GM18502 (cell line): Measurements from ENCODE around the gene S100Z.
"Not testable (repeated sequence)": the region's sequence is repeated elsewhere in the genome, so short reads cannot be mapped to it uniquely, and the experiment has no call there.

ENCODE experiments used
- ATAC-seq: cut with Tn5 transposase; IDR thresholded peaks from one replicate; pipeline ENCODE4 v1.9.1; 2021; ENCODE audit warnings: mild to moderate bottlenecking; ENCODE audit not compliant: unreplicated experiment, poor library complexity

S100Z gene

DNA sequence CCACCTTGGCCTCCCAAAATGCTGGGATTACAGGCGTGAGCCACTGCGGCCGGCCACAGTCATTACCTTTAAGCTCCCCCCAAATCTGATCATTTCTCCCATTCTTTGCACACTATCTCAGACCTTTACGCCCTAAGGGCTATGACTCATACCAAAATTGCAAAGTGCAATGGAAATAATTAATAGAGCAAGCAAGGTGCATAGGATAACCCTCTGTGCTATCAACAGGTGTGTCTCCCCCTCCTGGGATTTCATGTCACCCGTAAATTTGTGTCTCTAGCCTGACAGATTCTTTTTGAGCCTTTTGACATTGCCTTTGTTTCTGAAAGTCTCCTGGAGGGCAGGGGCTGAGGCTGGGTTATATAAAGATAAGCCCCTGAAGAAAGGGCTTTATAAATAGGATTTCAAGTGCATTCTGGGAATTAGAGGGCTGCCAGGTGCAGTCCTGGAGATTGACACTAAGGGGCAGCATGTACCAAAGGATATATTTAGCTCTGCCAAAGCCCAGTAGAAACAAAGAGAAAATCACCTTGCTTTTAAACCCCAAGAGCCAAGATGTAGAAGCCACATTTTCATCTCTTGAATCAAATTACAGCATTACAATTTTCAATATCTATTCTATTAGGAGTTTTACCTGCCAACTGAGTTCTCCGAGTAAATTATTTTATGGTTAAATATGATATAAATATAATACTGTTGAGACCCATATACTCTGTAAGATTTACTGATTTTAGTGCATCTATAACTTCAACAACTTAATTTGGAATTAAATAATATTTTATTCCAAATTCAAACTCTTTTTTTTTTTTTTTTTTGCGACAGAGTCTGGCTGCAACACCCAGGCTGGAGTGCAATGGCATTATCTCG, 18.2 kb downstream of the S100Z start:
- ATAC-seq = no peak

DNA sequence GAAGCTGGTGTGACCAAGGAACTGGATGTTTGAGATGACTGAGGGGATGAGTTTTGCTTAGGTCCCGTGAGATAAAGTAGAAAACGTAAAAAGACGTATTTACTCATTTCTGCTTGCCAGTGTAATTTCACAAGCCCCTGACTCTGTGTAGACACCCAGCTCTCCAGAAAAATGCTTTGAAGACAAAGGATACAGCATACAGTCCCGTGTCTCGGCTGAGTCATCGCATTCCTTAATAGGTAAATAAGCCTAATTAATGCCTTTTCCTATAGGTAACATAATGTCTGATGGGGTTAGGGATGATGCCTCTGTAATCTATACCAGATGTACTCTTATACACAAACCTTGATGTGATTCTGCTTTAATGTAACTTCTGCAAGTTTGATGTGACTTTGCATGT, 20.2 kb downstream of the S100Z start:
- no peak for ATAC-seq

DNA sequence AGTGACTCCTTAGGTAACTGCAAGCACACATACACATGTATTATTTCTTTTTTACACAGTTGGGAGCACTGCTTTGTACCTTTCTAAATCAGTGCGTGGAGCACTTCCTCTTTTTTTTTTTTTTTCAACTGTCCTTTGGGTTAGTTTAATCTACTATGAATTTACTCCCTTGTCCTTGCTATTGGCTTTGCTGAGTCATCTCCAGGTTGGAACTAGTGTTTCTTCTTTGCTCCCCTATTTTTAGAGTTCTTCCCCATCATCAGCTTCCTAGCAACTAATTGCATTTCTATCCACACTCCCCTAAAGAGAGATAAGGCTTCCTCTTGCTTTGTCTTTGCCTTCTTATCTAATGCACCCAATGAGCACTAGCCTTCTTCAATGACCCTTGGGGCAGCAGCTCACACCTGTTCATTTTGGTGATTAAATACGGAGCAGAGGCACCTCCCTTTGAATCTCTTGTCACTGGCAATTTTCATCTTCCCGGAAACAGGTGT, 24.3 kb downstream of the S100Z start:
- ATAC-seq = peak; percentile 72

DNA sequence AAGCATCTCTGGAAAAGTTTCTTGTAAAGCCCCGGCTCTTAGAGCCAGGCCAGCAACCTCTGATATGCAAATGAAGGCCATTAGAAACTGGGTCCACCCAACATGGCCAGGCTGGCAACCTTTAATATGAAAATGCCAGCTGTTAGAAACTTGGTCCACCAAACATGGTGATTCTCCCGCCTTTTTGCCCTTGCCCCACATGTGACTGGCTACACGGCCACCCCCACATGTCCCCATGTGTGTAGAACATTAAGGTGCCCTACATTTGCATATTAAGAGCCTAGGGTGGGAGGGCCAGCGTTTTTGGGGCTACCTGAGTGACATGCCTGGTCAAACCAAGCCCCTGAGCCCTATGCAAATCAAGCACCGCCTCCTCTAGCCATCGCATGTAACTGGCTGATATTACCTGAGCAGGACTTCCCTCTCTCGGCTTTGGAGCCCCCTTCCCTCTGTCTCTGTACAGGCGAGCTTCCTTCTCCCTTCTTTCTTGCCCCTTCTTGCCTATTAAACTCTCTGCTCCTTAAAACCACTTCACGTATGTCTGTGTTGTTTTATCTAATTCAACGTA, 39.0 kb downstream of the S100Z start:
- no peak for ATAC-seq

DNA sequence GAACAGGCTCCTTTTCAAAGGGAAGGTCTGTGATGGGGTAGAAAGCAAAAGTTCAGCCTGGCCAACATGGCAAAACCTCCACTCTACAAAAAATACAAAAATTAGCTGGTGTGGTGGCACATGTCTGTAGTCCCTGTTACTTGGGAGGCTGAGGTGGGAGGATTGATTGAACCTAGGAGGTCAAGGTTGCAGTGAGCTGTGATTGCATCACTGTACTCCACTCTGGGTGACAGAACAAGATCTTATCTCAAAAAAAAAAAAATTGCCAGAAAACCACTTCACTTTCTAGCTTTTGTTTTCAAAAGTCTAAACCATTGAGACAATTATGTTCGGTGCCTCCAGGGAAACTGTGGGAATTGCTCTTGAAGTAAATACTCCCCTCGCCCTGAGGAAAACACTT, 43.5 kb downstream of the S100Z start:
- no peak for ATAC-seq

DNA sequence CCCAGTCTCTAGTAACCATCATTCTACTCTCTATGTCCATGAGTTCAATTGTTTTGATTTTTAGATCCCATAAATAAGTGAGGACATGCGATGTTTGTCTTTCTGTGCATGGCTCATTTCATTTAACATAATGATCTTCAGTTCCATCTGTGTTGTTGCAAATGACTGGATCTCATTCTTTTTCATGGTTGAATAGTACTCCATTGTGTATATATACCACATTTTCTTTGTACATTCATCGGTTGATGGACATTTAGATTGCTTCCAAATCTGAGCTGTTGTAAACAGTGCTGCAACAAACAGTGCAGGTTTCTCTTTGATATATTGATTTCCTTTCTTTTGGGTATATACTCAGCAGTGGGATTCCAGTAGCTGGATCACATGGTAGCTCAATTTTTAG, 46.4 kb downstream of the S100Z start:
- ATAC-seq = no peak

DNA sequence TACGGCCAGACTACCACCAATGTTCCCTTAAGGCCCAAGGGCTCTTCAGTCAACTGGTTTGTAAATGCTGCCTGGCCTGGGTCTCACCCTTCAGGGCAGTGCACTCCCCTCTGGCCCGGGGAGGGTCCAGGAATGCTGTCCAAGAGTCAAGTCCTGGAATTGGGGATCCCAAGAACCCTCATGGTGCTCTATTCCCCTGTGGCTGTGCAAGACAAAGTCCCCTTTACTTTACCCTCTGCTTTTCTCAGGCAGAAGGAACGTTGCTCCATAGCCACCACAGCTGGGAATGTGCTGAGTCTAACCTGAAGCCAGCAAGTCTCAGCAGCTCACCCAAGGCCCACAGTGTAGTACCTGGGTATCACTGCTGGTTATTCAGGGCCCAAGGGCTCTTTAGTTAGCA, 51.7 kb downstream of the S100Z start:
- ATAC-seq = no peak

DNA sequence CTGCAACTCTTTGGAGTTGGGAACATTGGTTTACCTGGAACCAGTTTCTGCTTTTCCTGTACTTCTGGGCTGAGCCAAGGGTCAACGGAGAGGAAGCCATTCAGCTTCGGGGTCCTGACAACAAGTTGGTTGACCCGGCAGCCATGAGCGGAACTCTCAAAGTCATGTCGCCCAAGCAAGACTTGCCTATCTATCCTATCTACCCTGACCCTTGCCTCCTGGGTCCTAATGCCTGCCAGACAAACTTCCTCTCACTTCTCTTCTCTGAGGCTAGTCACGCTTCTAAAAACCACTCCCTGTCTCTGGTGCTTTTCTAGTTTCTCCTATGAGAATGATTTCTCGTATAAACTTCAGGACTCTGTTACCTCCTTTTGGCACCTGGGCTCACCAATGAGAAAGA, 58.4 kb downstream of the S100Z start:
- ATAC-seq = no peak

DNA sequence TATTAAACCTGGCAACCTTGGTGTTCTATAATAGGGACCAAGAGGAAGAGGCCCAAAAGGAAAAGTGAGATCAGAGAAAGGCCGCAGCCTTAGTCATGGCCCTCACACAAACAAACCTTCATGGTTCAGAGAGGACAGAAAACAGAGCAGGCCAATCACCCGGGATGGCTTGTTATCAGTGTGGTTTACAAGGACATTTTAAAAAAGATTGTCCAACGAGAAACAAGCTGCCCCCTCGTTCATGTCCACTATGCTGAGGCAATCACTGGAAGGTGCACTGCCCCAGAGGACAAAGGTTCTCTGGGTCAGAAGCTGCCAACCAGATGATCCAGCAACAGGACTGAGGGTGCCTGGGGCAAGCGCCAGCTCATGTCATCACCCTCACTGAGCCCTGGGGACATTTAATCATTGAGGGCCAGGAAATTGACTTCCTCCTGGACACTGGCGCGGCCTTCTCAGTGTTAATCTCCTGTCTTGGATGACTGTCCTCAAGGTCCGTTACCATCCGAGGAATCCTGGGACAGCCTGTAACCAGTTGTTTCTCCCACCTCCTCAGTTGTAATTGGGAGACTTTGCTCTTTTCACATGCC, 60.6 kb downstream of the S100Z start:
- not testable (repeated sequence) for ATAC-seq

DNA sequence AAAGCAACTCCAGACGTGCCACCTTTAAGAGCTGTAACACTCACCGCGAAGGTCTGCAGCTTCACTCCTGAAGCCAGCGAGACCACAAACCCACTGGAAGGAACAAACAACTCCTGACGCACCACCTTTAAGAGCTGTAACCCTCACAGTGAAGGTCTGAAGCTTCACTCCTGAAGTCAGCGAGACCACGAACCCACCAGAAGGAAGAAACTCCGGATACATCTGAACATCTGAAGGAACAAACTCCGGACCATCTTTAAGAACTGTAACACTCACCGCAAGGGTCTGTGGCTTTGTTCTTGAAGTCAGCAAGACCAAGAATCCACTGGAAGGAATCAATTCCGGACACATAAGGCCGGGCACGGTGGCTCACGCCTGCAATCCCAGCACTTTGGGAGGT, 64.9 kb downstream of the S100Z start:
- ATAC-seq = not testable (repeated sequence)

DNA sequence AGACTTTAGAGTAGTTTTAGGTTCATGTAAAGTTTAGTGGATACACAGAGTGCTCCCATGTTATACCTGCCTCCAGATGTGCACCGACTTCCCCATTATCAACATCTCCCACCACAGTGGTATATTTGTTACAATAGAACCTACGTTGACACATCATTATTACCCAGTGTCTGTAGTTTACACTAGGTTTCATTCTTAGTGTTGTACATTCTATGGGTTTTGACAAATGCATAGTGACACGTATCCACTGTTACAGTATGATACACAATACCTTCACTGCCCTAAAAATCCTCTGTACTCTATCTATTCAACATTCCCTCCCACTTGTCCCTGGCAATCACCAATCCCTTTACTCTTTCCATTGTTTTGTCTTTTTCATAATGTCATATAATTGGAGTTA, 68.7 kb downstream of the S100Z start:
- no peak for ATAC-seq

DNA sequence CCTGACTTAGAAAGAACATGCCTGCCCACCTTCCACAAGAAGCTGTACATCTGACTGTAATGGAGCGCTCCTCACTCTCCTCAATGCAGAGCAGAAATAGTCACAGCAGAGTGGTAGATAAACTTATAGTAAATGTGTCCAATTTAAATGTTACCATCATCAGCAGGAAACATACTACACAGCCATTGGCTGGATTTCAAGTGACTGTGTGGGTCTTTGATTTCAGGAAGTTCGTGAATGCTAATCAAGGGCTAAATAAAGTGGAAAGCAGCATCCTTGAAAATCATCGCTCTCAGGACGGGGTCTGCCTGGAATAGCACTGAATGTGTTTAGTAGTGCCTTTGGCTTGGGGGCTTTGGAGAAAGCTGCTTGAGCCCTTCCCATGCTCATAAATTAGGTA, 70.7 kb downstream of the S100Z start:
- ATAC-seq = no peak

DNA sequence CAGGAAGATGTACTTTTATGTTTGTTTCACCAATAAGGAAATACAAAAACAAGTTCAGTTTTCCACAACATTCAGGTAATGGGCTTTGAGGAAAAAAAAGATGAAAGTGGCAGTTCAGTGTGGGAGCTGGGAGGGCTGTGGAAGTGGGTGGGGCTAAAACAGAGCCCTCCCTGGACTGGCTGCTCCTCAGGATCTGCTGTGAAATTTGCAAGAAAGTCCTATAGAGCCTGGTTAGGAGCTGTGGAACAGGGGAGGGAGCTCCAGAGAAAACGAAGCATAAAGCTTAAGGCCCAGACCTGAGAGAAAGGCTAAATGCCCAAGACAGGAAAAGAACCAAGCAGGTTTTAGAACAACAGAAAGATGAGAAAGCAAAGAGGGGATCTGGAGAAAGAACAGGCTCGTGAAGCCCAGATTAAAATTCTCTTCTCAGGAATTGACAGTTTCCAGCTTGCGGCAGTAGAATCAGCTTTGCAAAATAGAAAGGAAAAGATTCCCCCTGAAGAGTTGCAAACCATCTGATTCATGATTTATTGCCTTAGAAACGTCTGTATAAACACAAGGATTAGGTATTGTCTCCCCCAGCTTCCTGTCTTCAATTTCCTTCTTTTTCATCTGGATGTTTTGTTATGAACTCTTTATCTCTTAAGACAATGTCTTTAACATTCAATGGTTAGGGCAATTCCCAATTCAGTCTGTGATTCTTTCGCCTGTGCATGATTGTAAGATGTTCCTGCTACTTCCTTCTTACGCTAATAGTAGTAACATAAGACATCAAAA, 76.7 kb downstream of the S100Z start:
- no peak for ATAC-seq

DNA sequence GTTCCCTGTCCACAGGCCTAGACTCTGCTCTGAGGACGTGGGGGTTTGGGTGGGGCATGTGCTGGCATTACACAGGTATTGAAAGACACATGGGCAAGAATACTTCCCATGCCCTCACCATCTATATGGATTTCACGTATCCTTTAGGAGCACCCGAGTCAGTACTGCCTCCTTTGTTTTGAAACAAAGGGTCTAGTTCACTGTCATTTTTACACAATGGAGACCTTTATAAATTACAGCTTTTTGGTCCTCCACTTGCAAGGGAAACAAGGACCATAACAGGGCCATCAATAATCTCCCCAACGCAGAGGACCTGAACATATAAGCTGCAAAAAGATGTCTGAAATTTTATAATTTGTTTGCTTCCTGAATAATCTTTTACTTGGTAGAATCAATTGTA, 78.1 kb downstream of the S100Z start:
- ATAC-seq = no peak

DNA sequence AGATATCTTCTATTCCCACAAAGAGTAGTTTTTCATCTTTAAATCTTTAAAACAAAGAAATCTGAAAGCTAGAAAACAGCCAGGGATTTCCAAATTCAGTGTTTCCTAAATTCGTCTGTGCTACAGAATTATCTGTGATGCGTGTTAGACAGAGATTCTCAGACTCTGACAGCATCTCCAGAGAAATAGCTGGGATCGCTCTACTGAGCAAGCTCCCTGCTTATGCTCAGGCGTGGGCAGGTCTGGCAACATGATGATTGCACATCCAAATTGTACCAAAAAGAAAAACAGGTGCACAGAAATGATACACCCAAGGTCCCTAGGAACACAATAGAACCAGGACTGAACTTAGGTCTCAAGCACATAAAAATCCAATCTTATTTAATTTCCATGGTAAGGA, 80.3 kb downstream of the S100Z start:
- no peak for ATAC-seq

DNA sequence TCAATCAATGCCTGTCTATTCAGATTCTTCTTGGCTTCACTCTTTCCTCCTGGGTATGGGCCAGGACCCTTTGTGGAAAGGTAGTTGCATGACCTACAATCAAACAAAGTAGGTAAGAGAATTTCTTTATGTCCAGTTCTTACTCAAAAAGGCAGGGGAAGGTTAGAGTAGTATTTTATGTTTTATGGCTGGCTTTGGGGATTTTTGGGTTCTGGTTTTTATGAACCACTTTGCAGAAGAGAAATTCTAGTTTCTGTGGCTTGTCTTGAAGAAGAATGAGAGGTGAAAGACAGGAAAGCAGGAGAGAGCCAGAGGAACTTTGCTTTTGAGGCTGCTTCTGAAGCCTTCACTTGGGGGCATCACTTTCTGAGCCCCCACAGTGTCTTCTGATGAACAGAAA, 88.4 kb downstream of the S100Z start:
- no peak for ATAC-seq

DNA sequence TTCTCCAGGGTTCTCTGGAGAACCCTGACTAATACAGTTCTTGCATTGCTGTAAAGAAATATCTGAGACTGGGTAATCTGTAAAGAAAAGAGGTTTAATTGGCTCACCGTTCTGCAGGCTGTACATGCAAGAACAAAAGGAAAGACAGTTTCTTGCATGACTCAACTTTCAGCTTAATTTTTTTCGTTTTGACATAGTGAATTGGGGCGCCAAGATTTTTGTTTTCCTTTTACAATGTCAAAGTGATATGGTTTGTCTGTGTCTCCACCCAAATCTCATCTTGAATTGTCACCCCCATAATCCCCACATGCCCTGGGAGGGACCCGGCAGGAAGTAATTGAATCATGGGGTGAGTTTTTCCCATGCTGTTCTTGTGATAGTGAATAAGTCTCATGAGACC, 91.2 kb downstream of the S100Z start:
- ATAC-seq = no peak

DNA sequence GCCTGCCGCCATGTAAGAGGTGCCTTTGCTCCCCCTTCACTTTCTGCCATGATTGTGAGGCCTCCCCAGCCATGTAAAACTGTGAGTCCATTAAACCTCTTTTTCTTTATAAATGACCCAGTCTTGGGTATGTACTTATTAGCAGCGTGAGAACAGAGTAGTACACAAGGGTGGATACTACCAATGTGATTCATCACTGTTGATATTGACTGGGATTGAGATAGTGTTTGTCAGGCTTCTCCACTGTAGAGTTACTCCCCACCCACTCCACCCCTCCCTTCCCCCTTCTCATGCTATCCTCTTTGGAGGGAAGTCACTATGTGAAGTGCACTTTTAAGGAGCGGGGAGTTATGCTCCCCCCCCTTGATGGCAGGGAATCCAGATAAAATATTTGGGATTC, 91.6 kb downstream of the S100Z start:
- ATAC-seq = no peak

DNA sequence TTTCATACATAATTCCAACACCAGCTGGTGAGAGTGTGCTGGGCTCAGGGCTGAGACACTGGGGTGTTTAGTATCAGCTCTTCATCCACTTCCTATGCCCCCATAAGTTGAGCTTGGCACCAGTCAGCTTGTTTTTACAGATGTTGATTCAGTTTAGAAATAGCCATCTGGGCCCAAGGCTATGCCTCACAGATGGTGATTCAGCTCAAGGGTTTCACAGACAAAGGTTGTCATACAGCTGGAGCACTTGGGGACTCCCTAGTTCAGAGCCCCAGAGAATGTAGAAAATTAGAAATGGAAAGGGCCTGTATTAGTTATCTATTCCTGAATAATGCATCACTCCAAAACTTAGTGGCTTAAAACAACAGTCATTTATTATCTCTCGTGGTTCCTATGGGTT, 92.8 kb downstream of the S100Z start:
- ATAC-seq = no peak

DNA sequence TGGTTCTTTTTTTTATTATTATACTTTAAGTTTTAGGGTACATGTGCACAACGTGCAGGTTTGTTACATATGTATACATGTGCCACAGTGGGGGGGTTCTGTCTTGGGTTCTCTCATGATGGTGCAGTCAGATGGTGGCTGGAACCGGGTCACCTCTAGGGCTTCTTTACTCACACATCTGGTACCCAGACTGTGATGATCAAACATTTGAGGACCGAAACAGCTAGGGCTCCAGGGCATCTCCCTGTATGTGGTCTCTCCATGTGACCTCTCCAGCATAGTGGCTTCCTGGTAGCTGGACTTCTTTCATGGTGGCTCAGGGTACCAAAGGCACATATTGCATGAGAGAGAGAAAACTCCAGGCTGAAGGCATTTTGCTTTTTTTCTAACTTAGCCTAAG, 93.2 kb downstream of the S100Z start:
- ATAC-seq = no peak

DNA sequence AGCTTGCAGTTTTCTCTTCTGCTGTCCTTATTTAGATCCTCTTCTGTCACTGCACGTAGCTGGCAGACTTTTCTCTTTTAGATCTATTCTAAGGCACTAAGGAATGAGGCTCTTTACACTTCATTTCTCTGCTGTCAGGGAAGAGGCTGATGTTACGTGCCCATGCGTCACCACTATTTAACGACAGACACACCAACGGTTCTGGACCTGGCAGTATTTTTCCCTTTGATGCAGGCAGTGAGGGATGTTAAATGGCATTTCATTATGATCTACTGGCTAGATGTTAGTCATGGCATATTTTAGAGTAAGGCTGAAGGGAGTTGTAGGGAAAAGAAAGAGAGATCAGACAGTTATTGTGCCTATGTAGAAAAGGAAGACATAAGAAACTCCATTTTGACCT, 94.8 kb downstream of the S100Z start:
- ATAC-seq = no peak
